ENCODE measurements around the gene CLPSL1.

CLPSL1 gene

GRCh38 chr6:35747877-35748276 lies 32.9 kb upstream of the CLPSL1 start:
- H3K36me3 Mint-ChIP-seq (ENCODE audit: low read depth) = no peaks in the 10 kb centered on the region
- H3K27me3 Mint-ChIP-seq = peaks cover 1% of the 10 kb centered on the region
- peaks cover 14% of the 10 kb centered on the region for H3K4me1 Mint-ChIP-seq (ENCODE audit: low read depth)
- no peak overlapping the region for H3K27ac Mint-ChIP-seq
- peaks cover 9% of the 10 kb centered on the region for H3K9me3 Mint-ChIP-seq
- intact Hi-C loops (cut with micrococcal nuclease) = no loop called here
- no peak overlapping the region for H3K4me3 Mint-ChIP-seq

DNA sequence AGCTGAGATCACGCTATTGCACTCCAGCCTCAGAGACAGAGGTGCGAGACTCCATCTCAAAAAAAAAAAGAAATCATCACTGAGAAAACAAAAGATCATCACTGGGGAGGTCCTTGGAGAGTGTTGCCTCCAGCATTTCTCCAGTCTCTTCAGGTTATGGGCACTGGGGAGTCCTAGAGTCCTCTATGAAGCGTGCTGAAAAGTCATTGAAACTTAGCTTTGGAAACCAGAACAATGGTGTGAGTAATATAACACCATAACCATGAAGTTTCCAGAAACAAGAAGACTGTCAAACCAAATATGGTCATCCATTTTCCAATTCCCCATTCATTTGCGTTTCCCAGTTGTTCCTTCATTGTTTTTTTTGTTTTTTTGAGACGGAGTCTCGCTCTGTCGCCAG lies 30.3 kb upstream of the CLPSL1 start:
- Mint-ChIP-seq H3K9me3 (peaks cover 9% of the 10 kb centered on the region), H3K27ac (no peak overlapping the region), H3K36me3 (ENCODE audit: low read depth) (no peaks in the 10 kb centered on the region), H3K4me3 (no peak overlapping the region), H3K27me3 (peaks cover 1% of the 10 kb centered on the region), H3K4me1 (ENCODE audit: low read depth) (peaks cover 15% of the 10 kb centered on the region)
- intact Hi-C loops (cut with micrococcal nuclease) = no loop called here

- peaks cover 1% of the 10 kb centered on the region for H3K27me3 Mint-ChIP-seq
- no peaks in the 10 kb centered on the region for H3K36me3 Mint-ChIP-seq (ENCODE audit: low read depth)
- intact Hi-C loops (cut with micrococcal nuclease) = no loop called here
Observed at GRCh38 chr6:35751594-35751993, 29.2 kb upstream of the CLPSL1 start.

DNA sequence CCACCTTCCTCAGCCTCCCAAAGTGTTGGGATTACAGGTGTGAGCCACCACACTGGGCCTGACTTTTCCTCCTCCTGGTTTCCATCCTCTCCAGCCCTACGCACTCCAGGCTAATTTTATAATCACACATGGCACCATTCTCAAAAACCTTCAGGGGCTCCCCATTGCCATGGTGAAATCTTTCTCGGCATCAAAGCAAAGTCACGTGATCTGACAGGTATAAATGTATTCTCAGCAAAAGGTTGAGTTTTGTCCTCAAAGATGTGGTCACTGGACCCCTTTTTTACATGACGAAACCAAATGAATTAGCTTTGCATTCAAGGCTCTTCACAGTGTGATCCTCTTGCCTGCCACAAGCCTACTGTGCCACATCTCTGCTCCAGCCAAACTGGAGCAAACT lies 28.5 kb upstream of the CLPSL1 start:
- H3K4me1 Mint-ChIP-seq (ENCODE audit: low read depth) = peaks cover 7% of the 10 kb centered on the region
- peaks cover 9% of the 10 kb centered on the region for H3K9me3 Mint-ChIP-seq
- no peak overlapping the region for H3K4me3 Mint-ChIP-seq
- intact Hi-C loops (cut with micrococcal nuclease) = no loop called here
- no peak overlapping the region for H3K27ac Mint-ChIP-seq
- H3K36me3 Mint-ChIP-seq (ENCODE audit: low read depth) = no peaks in the 10 kb centered on the region
- peaks cover 1% of the 10 kb centered on the region for H3K27me3 Mint-ChIP-seq

More at GRCh38 chr6:35751594-35751993, 29.2 kb upstream of the CLPSL1 start:
- H3K9me3 Mint-ChIP-seq = peaks cover 9% of the 10 kb centered on the region
- peaks cover 8% of the 10 kb centered on the region for H3K4me1 Mint-ChIP-seq (ENCODE audit: low read depth)
- H3K4me3 Mint-ChIP-seq = no peak overlapping the region
- no peak overlapping the region for H3K27ac Mint-ChIP-seq

- intact Hi-C loops (cut with micrococcal nuclease) = no loop called here
- Mint-ChIP-seq H3K4me3 (no peak overlapping the region), H3K36me3 (ENCODE audit: low read depth) (no peaks in the 10 kb centered on the region), H3K9me3 (no peaks in the 10 kb centered on the region), H3K4me1 (ENCODE audit: low read depth) (peaks cover 7% of the 10 kb centered on the region), H3K27ac (no peak overlapping the region), H3K27me3 (peaks cover 1% of the 10 kb centered on the region)
Observed at GRCh38 chr6:35754452-35755277, 26.2 kb upstream of the CLPSL1 start.

DNA sequence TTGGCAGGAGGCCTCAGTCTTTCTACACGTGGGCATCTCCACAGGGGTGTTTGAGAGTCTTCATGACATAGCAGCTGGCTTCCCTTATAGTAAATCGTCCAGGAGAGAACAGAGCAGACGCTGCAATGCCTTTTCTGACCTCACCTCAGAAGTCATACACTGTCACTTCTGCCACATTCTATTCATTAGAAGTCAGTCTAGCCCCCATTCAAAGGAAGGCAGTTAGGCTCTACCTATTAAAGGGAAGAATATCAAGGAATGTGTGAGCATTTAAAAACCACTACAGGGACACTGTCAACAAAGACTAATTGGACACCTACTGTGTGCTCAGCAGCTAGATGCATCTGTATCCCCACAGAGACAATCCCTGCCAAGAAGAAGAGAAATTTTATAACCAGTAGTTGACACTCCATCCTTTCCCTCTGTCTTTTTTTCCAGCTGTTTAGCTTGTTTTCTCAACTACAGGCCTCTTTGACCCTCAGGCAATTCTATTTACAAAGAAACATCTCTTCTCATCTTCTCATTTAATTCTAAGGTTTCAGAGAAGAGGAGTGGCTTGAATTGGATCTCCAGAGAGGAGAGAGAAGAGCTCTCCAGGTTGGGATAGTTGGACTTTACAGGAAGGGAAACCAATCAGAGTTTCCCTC lies 25.4 kb upstream of the CLPSL1 start:
- Mint-ChIP-seq H3K36me3 (ENCODE audit: low read depth) (no peaks in the 10 kb centered on the region), H3K27ac (no peak overlapping the region), H3K4me3 (no peak overlapping the region), H3K4me1 (ENCODE audit: low read depth) (peaks cover 7% of the 10 kb centered on the region), H3K9me3 (no peaks in the 10 kb centered on the region), H3K27me3 (peaks cover 7% of the 10 kb centered on the region)
- intact Hi-C loops (cut with micrococcal nuclease) = no loop called here

DNA sequence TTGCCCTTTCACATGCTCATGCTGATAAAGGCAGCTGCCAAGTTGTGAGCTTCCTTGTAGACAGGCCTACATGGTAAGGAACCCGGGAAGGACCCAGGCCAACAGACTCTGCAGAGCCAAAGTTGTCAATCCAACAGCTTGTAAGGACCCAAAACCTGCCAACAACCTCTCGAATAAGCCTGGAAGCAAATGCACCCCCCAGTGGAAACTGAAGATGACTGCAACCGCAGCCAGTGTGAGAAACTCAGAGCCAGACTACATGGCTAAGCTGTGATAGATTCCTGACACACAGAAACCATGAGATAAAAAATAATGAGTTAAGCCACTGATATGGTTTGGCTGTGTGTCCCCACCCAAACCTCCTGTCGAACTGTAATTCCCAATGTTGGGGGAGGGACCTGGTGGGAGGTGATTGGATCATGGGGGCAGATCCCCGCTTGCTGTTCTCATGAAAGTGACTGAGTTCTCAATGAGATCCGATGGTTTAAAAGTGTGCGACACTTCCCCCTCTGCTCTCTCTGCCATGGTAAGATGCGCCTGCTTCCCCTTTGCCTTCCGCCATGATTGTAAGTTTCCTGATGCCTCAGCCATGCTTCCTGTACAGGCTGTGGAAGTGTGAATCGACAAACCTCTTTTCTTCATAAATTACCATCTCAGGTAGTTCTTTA lies 23.2 kb upstream of the CLPSL1 start:
- intact Hi-C loops (cut with micrococcal nuclease) = no loop called here
- no peak overlapping the region for H3K27ac Mint-ChIP-seq
- peaks cover 22% of the 10 kb centered on the region for H3K27me3 Mint-ChIP-seq
- peaks cover 7% of the 10 kb centered on the region for H3K4me1 Mint-ChIP-seq (ENCODE audit: low read depth)
- H3K4me3 Mint-ChIP-seq = no peak overlapping the region
- no peaks in the 10 kb centered on the region for H3K9me3 Mint-ChIP-seq
- no peaks in the 10 kb centered on the region for H3K36me3 Mint-ChIP-seq (ENCODE audit: low read depth)

GRCh38 chr6:35759426-35759825 lies 21.4 kb upstream of the CLPSL1 start:
- H3K4me3 Mint-ChIP-seq = no peak overlapping the region
- H3K27me3 Mint-ChIP-seq = peaks cover 40% of the 10 kb centered on the region

GRCh38 chr6:35765739-35766138 lies 15.1 kb upstream of the CLPSL1 start:
- peaks cover 14% of the 10 kb centered on the region for H3K4me1 Mint-ChIP-seq (ENCODE audit: low read depth)
- intact Hi-C loops (cut with micrococcal nuclease) = no loop called here
- H3K4me3 Mint-ChIP-seq = no peak overlapping the region
- H3K9me3 Mint-ChIP-seq = no peaks in the 10 kb centered on the region
- H3K27ac Mint-ChIP-seq = no peak overlapping the region
- peaks cover 49% of the 10 kb centered on the region for H3K27me3 Mint-ChIP-seq
- H3K36me3 Mint-ChIP-seq (ENCODE audit: low read depth) = no peaks in the 10 kb centered on the region

More at GRCh38 chr6:35759426-35759825, 21.4 kb upstream of the CLPSL1 start:
- H3K4me1 Mint-ChIP-seq (ENCODE audit: low read depth) = peaks cover 15% of the 10 kb centered on the region
- intact Hi-C loops (cut with micrococcal nuclease) = no loop called here
- no peaks in the 10 kb centered on the region for H3K36me3 Mint-ChIP-seq (ENCODE audit: low read depth)
- no peak overlapping the region for H3K27ac Mint-ChIP-seq
- no peaks in the 10 kb centered on the region for H3K9me3 Mint-ChIP-seq

- no peak overlapping the region for H3K27ac Mint-ChIP-seq
- peaks cover 21% of the 10 kb centered on the region for H3K27me3 Mint-ChIP-seq
- H3K4me3 Mint-ChIP-seq = no peak overlapping the region
- H3K36me3 Mint-ChIP-seq (ENCODE audit: low read depth) = no peaks in the 10 kb centered on the region
- H3K9me3 Mint-ChIP-seq = no peaks in the 10 kb centered on the region
- peaks cover 19% of the 10 kb centered on the region for H3K4me1 Mint-ChIP-seq (ENCODE audit: low read depth)
- intact Hi-C loops (cut with micrococcal nuclease) = no loop called here
Observed at GRCh38 chr6:35769211-35769610, 11.6 kb upstream of the CLPSL1 start.

- peaks cover 12% of the 10 kb centered on the region for H3K27me3 Mint-ChIP-seq
- H3K4me1 Mint-ChIP-seq (ENCODE audit: low read depth) = peaks cover 21% of the 10 kb centered on the region
- intact Hi-C loops (cut with micrococcal nuclease) = no loop called here
- no peak overlapping the region for H3K27ac Mint-ChIP-seq
- H3K4me3 Mint-ChIP-seq = no peak overlapping the region
- no peaks in the 10 kb centered on the region for H3K9me3 Mint-ChIP-seq
- H3K36me3 Mint-ChIP-seq (ENCODE audit: low read depth) = no peaks in the 10 kb centered on the region
Observed at GRCh38 chr6:35771343-35771627, 9.5 kb upstream of the CLPSL1 start.

DNA sequence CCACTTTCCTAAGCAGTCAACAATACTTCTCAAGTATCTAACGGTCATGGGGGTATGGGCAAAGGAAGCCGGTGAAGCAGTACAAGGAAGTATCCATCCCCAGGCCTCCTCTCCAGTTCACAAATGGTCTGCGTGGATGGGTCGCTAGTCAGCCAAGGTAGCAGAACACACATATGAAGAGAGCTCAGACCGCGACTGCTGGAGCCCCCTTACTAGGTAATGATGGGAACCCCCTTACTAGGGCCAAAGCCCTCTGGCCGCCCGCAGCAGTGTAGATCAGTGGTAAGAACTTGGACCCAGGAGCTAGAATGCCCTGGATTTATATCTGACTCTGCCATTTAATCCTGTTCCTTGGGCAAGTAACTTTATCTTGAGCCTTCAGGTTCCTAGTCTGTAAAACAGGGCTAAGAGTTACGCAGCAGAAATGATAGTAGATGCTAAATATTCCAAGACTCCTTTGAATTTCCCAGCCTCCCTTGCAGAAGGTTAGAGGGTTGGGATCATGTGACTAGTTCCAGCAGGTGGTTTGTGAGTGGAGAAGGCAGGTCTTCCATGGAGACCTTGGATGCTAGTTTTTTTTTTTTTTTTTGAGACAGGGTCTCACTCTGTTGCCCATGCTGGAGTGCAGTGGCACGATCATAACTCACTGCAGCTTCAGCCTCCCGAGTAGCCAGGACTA lies 6.6 kb upstream of the CLPSL1 start:
- intact Hi-C loops (cut with micrococcal nuclease) = no loop called here
- Mint-ChIP-seq H3K9me3 (no peaks in the 10 kb centered on the region), H3K27ac (no peak overlapping the region), H3K27me3 (peaks cover 20% of the 10 kb centered on the region), H3K4me3 (no peak overlapping the region), H3K36me3 (ENCODE audit: low read depth) (no peaks in the 10 kb centered on the region), H3K4me1 (ENCODE audit: low read depth) (peaks cover 27% of the 10 kb centered on the region)

DNA sequence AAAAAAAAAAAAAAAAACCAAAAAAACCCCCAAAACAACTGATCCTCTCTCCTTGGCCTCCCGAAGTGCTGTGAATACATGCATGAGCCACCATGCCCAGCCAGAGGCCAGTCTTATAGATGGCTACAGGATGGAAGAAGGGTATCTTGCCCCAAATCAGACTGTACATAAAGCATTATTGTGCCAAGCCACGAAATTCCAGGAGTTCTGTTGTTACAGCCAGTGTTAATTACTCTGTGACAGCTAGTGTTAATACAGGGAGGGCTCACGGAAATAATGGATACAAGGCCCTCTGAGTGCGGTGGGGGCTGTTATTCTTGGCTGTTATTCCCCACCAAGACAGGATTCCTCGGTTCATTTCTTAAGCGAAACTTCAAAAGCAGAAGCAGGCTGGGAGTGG lies 5.8 kb upstream of the CLPSL1 start:
- Mint-ChIP-seq H3K4me1 (ENCODE audit: low read depth) (peaks cover 27% of the 10 kb centered on the region), H3K9me3 (no peaks in the 10 kb centered on the region), H3K4me3 (no peak overlapping the region), H3K36me3 (ENCODE audit: low read depth) (no peaks in the 10 kb centered on the region), H3K27ac (no peak overlapping the region), H3K27me3 (peaks cover 22% of the 10 kb centered on the region)
- intact Hi-C loops (cut with micrococcal nuclease) = no loop called here
